ENCODE data around the gene PATJ. TPM values are rescaled to one million over a fixed set of nuclear protein-coding genes. Genes with fewer than 3 reads are reported as not detected.

PATJ gene
- total RNA-seq, 4 donors from 2014 or later = 119 to 299 (median 149) TPM

GRCh38 chr1:62012836-62013235 is 270.6 kb downstream of the PATJ start:
- 63 to 75% methylated on average over 6 of the region's 6 CpGs for WGBS, 2 donors (ENCODE audit: low coverage in 1 of 2)
- Histone ChIP-seq H3K27ac (no peak overlapping the region), H3K27me3 (no peaks in the 10 kb centered on the region), H3K9me3 (no peaks in the 10 kb centered on the region), H3K4me3 (no peak overlapping the region), H3K36me3 (no peaks in the 10 kb centered on the region), H3K4me1 (no peaks in the 10 kb centered on the region)
- intact Hi-C loops (cut with DNase I; ENCODE audit: low total_unique reads) = no loop called here
- in situ Hi-C loops (cut with MboI; ENCODE audit: low pct_ligation_motif_present in 1 of 4, low pct_unique_long_range_greater_than_20kb in 1 of 4, low sequenced_read_pairs in 3 of 4) = no loop called here
- DNase-seq = no peak
- TF ChIP-seq CTCF (IDR thresholded peaks at IDR 0.05) = no peak
- no peak for TF ChIP-seq POLR2A (IDR thresholded peaks at IDR 0.05)
- TF ChIP-seq POLR2AphosphoS5 (IDR thresholded peaks at IDR 0.05) = no peak
- TF ChIP-seq EP300 (IDR thresholded peaks at IDR 0.05; ENCODE audit: low read depth) = no peak

DNA sequence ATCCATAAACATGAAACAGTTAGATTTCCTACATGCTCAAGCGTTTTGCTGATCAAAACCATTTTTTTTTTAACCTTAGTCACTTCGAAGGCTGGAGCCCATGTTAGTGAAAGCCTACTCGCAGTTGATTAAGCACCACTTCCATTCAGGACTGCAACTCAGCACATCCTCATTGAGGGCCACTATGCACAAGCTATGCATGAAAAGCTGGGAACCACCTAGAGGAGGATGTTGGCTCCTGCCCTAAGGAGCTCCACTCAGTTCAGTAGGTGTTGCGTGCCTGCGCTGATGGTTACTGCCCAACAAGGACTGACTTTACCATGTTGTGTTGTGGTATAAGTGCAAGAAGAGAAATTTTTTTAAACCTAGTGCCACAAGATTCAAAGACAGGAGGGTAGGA is 271.0 kb downstream of the PATJ start:
- no peak overlapping the region for H3K4me3 ChIP-seq
- WGBS, 2 donors (ENCODE audit: low coverage in 1 of 2) = 81 to 100% methylated on average over 3 to 5 of the region's 5 CpGs
- intact Hi-C loops (cut with DNase I; ENCODE audit: low total_unique reads) (no loop called here), in situ Hi-C loops (cut with MboI; ENCODE audit: low pct_ligation_motif_present in 1 of 4, low pct_unique_long_range_greater_than_20kb in 1 of 4, low sequenced_read_pairs in 3 of 4) (no loop called here)
- no peaks in the 10 kb centered on the region for H3K9me3 ChIP-seq
- no peak overlapping the region for H3K27ac ChIP-seq
- DNase-seq = no peak
- no peaks in the 10 kb centered on the region for H3K27me3 ChIP-seq
- H3K36me3 ChIP-seq = no peaks in the 10 kb centered on the region
- H3K4me1 ChIP-seq = no peaks in the 10 kb centered on the region
- no peak for TF ChIP-seq POLR2A (IDR thresholded peaks at IDR 0.05)
- TF ChIP-seq CTCF (IDR thresholded peaks at IDR 0.05) = no peak
- TF ChIP-seq POLR2AphosphoS5 (IDR thresholded peaks at IDR 0.05) = no peak
- TF ChIP-seq EP300 (IDR thresholded peaks at IDR 0.05; ENCODE audit: low read depth) = no peak

DNA sequence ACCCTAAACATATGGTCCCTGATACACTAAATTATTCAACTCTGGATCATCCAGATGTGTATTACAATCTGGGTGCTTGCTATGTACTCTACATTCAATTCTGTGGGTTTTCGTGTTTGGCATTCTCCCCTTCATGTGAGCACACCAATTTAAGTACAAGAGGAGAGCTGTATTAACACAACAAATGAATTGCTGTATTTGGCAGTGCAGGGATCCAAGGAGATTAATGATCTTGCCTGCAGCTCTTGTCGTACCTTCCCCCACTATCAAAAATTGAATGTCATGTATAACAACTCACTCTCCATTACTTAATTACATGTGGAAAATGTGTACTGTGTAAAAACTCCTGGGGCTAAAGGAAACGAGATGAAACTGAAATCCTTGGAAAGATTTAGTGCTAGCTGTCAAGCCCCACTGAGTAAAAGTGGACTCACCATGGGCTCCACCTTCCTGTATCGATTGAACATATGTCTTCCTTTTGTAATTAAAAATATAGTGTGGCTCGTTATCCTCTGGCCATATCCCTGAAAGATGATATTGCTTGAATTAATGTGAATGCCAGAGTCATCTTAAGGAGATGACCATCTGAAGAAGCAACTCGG is 280.2 kb downstream of the PATJ start:
- intact Hi-C loops (cut with DNase I; ENCODE audit: low total_unique reads) (no loop called here), in situ Hi-C loops (cut with MboI; ENCODE audit: low pct_ligation_motif_present in 1 of 4, low pct_unique_long_range_greater_than_20kb in 1 of 4, low sequenced_read_pairs in 3 of 4) (no loop called here)
- Histone ChIP-seq H3K36me3 (no peaks in the 10 kb centered on the region), H3K4me1 (no peaks in the 10 kb centered on the region), H3K4me3 (no peak overlapping the region), H3K27ac (no peak overlapping the region), H3K27me3 (no peaks in the 10 kb centered on the region), H3K9me3 (no peaks in the 10 kb centered on the region)
- DNase-seq = no peak
- WGBS, 2 donors (ENCODE audit: low coverage in 1 of 2) = 83 to 84% methylated on average over 3 to 6 of the region's 6 CpGs
- no peak for TF ChIP-seq POLR2AphosphoS5 (IDR thresholded peaks at IDR 0.05)
- TF ChIP-seq POLR2A (IDR thresholded peaks at IDR 0.05) = no peak
- no peak for TF ChIP-seq EP300 (IDR thresholded peaks at IDR 0.05; ENCODE audit: low read depth)
- no peak for TF ChIP-seq CTCF (IDR thresholded peaks at IDR 0.05)

- H3K36me3 ChIP-seq = peaks cover 0 to 10% (median 0%) of the 10 kb centered on the region in 4 donors
- intact Hi-C loops (cut with DNase I; ENCODE audit: low total_unique reads) (no loop called here), in situ Hi-C loops (cut with MboI; ENCODE audit: low pct_ligation_motif_present in 1 of 4, low pct_unique_long_range_greater_than_20kb in 1 of 4, low sequenced_read_pairs in 3 of 4) (no loop called here)
- TF ChIP-seq EP300 (IDR thresholded peaks at IDR 0.05; ENCODE audit: low read depth) (no peak), POLR2AphosphoS5 (IDR thresholded peaks at IDR 0.05) (no peak), POLR2A (IDR thresholded peaks at IDR 0.05) (no peak), CTCF (IDR thresholded peaks at IDR 0.05) (no peak)
- peaks cover 0 to 5% of the 10 kb centered on the region in 2 donors for H3K9me3 ChIP-seq
- no peak overlapping the region for H3K4me3 ChIP-seq
- H3K27me3 ChIP-seq = no peaks in the 10 kb centered on the region
- H3K4me1 ChIP-seq = no peaks in the 10 kb centered on the region
- H3K27ac ChIP-seq = no peak overlapping the region
- WGBS, 2 donors (ENCODE audit: low coverage in 1 of 2) = 80 to 92% methylated on average over 1 to 2 of the region's 2 CpGs
- DNase-seq = no peak
These were observed 282.4 kb downstream of the PATJ start for GRCh38 chr1:62024690-62025089.
